Stimulated activated effector memory CD8-positive, alpha-beta T cell treated with anti-CD3 and anti-CD28 coated beads, Interleukin-12 subunit alpha, Interleukin-12 subunit beta, amount 100 ng/mL, for 72 hours (primary cell): ENCODE results near the gene BZW2.
"Not testable (repeated sequence)": the region's sequence is repeated elsewhere in the genome, so short reads cannot be mapped to it uniquely, and the experiment has no call there.

Experiments
- ATAC-seq: fragments of 150-1000 bp; cut with Tn5 transposase; 2 replicates; pipeline ENCODE4 v1.10.0; 2021
- DNase-seq, 2 donors: peaks; one replicate each; pipeline ENCODE4 v3.0.0; 2021 to 2022; ENCODE audit warnings: low spot score in 2 of 2
- H3K27ac Mint-ChIP-seq: one replicate; pipeline ENCODE4 v1.8.0; 2022; ENCODE audit warnings: mild to moderate bottlenecking, mixed read lengths
- H3K36me3 Mint-ChIP-seq: one replicate; pipeline ENCODE4 v1.8.0; 2022; ENCODE audit warnings: mild to moderate bottlenecking, mixed read lengths
- H3K4me1 Mint-ChIP-seq: one replicate; pipeline ENCODE4 v1.8.0; 2022; ENCODE audit warnings: mixed read lengths
- H3K4me3 Mint-ChIP-seq: one replicate; pipeline ENCODE4 v1.8.0; 2022; ENCODE audit warnings: mild to moderate bottlenecking, mixed read lengths
- H3K9me3 Mint-ChIP-seq: one replicate; pipeline ENCODE4 v1.8.0; 2022; ENCODE audit warnings: mixed read lengths

BZW2 gene

DNA sequence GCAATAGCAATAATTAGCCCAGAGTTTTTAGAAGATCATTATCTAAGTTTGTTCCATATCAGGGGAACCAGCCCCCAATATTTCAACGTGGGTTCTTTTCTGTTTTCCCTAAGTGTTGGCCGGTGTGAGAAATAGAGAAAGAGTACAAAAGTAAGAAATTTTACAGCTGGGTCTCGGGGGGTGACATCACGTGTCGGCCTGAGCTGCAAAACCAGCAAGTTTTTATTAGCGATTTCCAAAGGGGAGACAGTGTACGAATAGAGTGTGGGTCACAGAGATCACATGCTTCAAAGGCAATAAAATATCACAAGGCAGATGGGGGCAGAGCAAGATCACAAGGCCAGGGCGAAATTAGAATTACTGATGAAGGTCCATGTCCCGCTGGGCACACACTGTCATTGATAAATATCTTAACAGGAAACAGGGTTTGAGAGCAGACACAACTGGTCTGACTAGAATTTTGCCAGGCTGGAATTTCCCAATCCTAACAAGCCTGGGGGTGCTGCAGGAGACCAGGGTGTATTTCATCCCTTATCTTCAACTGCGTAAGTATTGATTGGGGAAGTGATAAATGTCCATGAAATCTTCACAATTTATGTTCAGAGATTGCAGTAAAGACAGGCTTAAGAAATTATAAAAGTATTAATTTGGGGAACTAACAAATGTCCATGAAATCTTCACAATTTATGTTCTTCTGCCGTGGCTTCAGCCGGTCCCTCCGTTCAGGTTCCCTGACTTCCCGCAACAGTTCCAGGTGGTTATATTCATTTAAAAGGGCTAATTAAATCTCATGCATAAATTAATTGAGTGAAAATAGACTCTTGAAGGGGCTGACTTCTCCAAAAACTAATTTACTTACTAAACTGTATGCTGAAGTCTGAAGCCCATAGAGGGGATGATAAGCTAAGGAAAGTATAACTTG, 32.9 kb downstream of the BZW2 start:
- ATAC-seq, H3K9me3 Mint-ChIP-seq, DNase-seq, H3K4me3 Mint-ChIP-seq, H3K27ac Mint-ChIP-seq, H3K4me1 Mint-ChIP-seq: not testable (repeated sequence)
- H3K36me3 Mint-ChIP-seq, result peaks cover 100% of the 10 kb centered on the region

DNA sequence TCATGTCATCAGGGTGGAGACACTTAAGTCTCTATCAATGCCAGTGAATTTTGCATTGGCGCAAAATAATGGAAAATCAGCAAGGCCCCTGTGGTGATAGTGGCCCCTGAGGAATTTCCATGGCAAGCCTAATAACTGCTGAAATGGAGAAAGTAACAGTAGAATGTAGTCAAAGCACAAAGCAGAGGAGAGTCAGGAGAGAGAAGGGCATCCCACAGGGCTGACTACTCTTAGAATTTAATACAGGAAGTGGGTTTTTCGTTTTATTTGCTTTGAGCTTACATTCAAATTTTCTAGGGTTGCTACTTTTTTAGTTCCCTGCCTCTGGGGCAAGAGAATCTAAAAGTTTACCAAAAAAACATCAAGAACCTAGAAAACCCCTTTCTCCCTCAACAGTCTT, 39.0 kb downstream of the BZW2 start:
- Mint-ChIP-seq H3K4me1 (no peaks in the 10 kb centered on the region), H3K9me3 (no peaks in the 10 kb centered on the region), H3K36me3 (peaks cover 83% of the 10 kb centered on the region), H3K27ac (no peak overlapping the region), H3K4me3 (no peak overlapping the region)
- ATAC-seq (no peak), DNase-seq (no peak)

- no peaks in the 10 kb centered on the region for H3K4me1 Mint-ChIP-seq
- H3K36me3 Mint-ChIP-seq, result peaks cover 83% of the 10 kb centered on the region
Measured at GRCh38 chr7:16685535-16685934, 39.6 kb downstream of the BZW2 start.

GRCh38 chr7:16688249-16688648, 42.3 kb downstream of the BZW2 start:
- no peak overlapping the region for H3K27ac Mint-ChIP-seq
- peaks cover 83% of the 10 kb centered on the region for H3K36me3 Mint-ChIP-seq
- no peaks in the 10 kb centered on the region for H3K4me1 Mint-ChIP-seq

More at GRCh38 chr7:16685535-16685934, 39.6 kb downstream of the BZW2 start:
- no peak overlapping the region for H3K4me3 Mint-ChIP-seq
- no peak overlapping the region for H3K27ac Mint-ChIP-seq
- DNase-seq (no peak), ATAC-seq (no peak)
- H3K9me3 Mint-ChIP-seq, result no peaks in the 10 kb centered on the region

DNA sequence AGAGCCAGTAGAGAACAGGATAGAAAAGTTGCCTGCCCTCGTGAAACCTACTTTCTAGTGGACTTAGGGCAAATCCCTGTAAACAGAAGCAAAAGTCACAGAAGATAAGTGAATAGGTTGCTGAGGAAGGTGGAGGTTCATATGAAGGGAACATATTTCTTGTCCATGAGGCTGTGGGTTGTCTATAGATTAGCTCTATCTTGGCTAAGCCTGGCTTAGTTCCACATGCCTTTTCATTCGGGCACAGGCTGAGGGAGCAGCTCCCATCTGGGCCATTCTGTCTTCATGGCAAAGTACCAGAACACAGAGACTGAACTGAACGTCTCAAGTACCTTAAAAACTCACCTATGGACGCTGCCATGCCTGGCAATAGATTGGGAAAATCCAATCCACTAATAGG, 45.3 kb downstream of the BZW2 start:
- no peaks in the 10 kb centered on the region for H3K4me1 Mint-ChIP-seq
- H3K36me3 Mint-ChIP-seq, result peaks cover 83% of the 10 kb centered on the region
- no peak for ATAC-seq
- no peak overlapping the region for H3K27ac Mint-ChIP-seq
- no peak for DNase-seq
- no peak overlapping the region for H3K4me3 Mint-ChIP-seq
- no peaks in the 10 kb centered on the region for H3K9me3 Mint-ChIP-seq

More at GRCh38 chr7:16688249-16688648, 42.3 kb downstream of the BZW2 start:
- no peak for DNase-seq
- Mint-ChIP-seq H3K4me3 (no peak overlapping the region), H3K9me3 (no peaks in the 10 kb centered on the region)
- peak; percentile 55 for ATAC-seq

DNA sequence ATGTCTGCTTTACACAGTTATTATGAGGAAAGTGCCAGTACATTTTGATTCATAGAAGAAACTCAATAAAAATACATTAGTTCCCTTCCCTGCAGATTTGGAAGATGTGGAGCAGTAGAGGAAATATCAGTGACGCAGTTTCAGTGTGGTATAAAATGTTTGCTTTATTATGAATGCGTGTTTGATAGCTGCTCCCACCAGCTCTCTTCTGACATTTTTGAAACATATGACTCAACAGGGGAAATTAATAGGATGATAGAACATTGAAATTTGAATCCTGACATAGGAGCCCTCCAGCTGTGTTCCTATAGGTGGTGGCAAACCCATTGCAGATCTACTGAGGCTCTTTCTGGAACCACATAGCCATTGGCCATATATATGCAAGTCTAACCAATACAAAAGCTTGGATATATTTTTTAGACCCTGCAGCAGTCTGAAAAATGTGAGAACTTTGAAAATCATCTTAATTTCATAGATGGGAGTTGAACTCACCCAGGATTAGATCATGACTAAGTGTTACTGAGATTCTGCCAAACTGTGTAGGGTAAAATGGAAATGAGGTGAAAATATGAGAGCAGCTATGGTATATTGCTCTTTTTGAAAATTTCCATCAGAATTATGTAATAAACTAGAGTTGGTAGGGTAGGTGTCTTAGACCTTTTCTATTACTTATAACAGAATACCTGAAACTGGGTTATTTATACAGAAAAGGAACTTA, 47.8 kb downstream of the BZW2 start:
- Mint-ChIP-seq H3K4me3 (no peak overlapping the region), H3K27ac (no peak overlapping the region), H3K9me3 (no peaks in the 10 kb centered on the region), H3K36me3 (peaks cover 98% of the 10 kb centered on the region), H3K4me1 (no peaks in the 10 kb centered on the region)
- ATAC-seq, result no peak
- DNase-seq, result no peak

DNA sequence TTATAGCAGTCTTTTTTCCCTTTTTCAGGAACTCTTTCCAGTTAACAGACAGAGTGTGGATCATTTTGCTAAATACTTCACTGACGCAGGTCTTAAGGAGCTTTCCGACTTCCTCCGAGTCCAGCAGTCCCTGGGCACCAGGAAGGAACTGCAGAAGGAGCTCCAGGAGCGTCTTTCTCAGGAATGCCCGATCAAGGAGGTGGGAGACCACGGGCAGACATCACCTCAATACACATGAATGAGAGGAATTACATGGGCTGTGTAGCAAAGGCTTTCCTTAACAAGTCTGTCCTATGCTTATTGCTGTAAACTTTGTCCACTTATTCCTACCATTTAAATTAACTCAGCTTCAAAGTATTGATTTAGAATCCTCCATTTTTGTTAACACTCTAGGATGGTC, 48.8 kb downstream of the BZW2 start:
- ATAC-seq (no peak), DNase-seq (no peak)
- no peak overlapping the region for H3K27ac Mint-ChIP-seq
- no peaks in the 10 kb centered on the region for H3K9me3 Mint-ChIP-seq
- H3K36me3 Mint-ChIP-seq, result peaks cover 100% of the 10 kb centered on the region
- no peaks in the 10 kb centered on the region for H3K4me1 Mint-ChIP-seq
- no peak overlapping the region for H3K4me3 Mint-ChIP-seq

- no peak overlapping the region for H3K4me3 Mint-ChIP-seq
- H3K27ac Mint-ChIP-seq, result no peak overlapping the region
- H3K4me1 Mint-ChIP-seq, result no peaks in the 10 kb centered on the region
- no peak for DNase-seq
- no peaks in the 10 kb centered on the region for H3K9me3 Mint-ChIP-seq
- ATAC-seq, result no peak
- peaks cover 100% of the 10 kb centered on the region for H3K36me3 Mint-ChIP-seq
Measured at GRCh38 chr7:16695621-16696237, 49.7 kb downstream of the BZW2 start.

DNA sequence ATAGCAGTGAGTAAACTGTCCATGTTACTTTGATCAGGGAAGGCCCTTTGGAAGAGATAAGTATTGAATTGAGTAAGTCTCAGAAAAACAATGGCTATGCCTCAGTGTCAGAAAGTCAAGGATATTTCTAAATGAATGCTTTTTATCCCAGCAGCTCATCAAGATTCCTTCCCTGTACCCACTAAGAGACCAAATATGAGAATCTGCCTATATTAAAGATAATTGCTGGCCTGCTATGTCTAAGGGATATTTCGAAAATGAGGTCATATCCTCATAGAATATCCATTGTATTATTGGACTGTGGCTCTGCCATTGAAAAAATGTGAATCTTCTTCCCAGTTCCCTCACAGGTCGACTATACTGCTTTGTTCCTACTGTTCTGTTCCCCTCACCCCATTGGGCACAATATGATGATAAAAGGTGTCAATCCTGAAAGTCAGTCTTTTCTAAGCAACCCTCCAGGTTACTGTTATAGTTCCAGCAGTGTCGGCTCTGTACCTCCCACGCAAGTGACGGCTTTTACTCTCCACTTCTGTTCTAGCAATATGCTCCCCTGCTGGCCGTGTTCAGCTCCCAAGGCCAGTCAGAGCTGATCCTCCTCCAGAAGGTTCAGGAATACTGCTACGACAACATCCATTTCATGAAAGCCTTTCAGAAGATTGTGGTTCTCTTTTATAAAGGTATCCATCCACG, 51.7 kb downstream of the BZW2 start:
- no peaks in the 10 kb centered on the region for H3K4me1 Mint-ChIP-seq
- no peak overlapping the region for H3K4me3 Mint-ChIP-seq
- no peak for DNase-seq
- no peak for ATAC-seq
- peaks cover 100% of the 10 kb centered on the region for H3K36me3 Mint-ChIP-seq
- no peaks in the 10 kb centered on the region for H3K9me3 Mint-ChIP-seq
- H3K27ac Mint-ChIP-seq, result no peak overlapping the region

- no peak for DNase-seq
- Mint-ChIP-seq H3K4me3 (no peak overlapping the region), H3K4me1 (no peaks in the 10 kb centered on the region), H3K27ac (no peak overlapping the region), H3K36me3 (peaks cover 96% of the 10 kb centered on the region), H3K9me3 (no peaks in the 10 kb centered on the region)
- no peak for ATAC-seq
Measured at GRCh38 chr7:16698200-16698905, 52.4 kb downstream of the BZW2 start.

- DNase-seq, result no peak
- peaks cover 96% of the 10 kb centered on the region for H3K36me3 Mint-ChIP-seq
- H3K27ac Mint-ChIP-seq, result no peak overlapping the region
- ATAC-seq, result no peak
- no peaks in the 10 kb centered on the region for H3K9me3 Mint-ChIP-seq
- H3K4me1 Mint-ChIP-seq, result no peaks in the 10 kb centered on the region
- no peak overlapping the region for H3K4me3 Mint-ChIP-seq
Measured at GRCh38 chr7:16702441-16702840, 56.5 kb downstream of the BZW2 start.

GRCh38 chr7:16708511-16708910, 62.5 kb downstream of the BZW2 start:
- ATAC-seq, result no peak
- Mint-ChIP-seq H3K4me3 (no peak overlapping the region), H3K36me3 (peaks cover 60% of the 10 kb centered on the region), H3K27ac (no peak overlapping the region), H3K4me1 (peaks cover 15% of the 10 kb centered on the region), H3K9me3 (no peaks in the 10 kb centered on the region)
- DNase-seq, result no peak

- ATAC-seq (peak; percentile 28), DNase-seq (no peak)
- Mint-ChIP-seq H3K9me3 (no peaks in the 10 kb centered on the region), H3K27ac (no peak overlapping the region), H3K36me3 (peaks cover 55% of the 10 kb centered on the region), H3K4me1 (peaks cover 15% of the 10 kb centered on the region), H3K4me3 (no peak overlapping the region)
Measured at GRCh38 chr7:16708980-16709379, 63.0 kb downstream of the BZW2 start.

GRCh38 chr7:16710651-16711050, 64.7 kb downstream of the BZW2 start:
- Mint-ChIP-seq H3K4me3 (no peak overlapping the region), H3K4me1 (peaks cover 15% of the 10 kb centered on the region), H3K9me3 (no peaks in the 10 kb centered on the region), H3K36me3 (peaks cover 38% of the 10 kb centered on the region), H3K27ac (peak overlapping the region; percentile 84)
- no peak for ATAC-seq
- no peak for DNase-seq
